Endothelial cell of umbilical vein (primary cell): ENCODE data around the gene DVL1.

Source experiments
- CTCF ChIP-seq, 2 donors: IDR thresholded peaks; 1 replicate in 1 of 2; 2 replicates in 1 of 2; pipeline ENCODE4 v1.5.1; 2011; ENCODE audit warnings: low read length in 2 of 2, mild to moderate bottlenecking in 2 of 2, moderate library complexity in 2 of 2, control low read depth in 1 of 2, inconsistent platforms in 1 of 2, low read depth in 1 of 2; ENCODE audit not compliant: insufficient read depth in 1 of 2; ENCODE audit errors: extremely low read depth in 1 of 2
- POLR2A ChIP-seq: IDR thresholded peaks from 2 replicates; pipeline ENCODE4 v1.6.1; 2012; ENCODE audit warnings: low read depth, mild to moderate bottlenecking, control low read depth, low read length
- POLR2AphosphoS5 ChIP-seq: IDR thresholded peaks from 2 replicates; pipeline ENCODE4 v1.6.1; 2012; ENCODE audit warnings: low read depth, mild to moderate bottlenecking, control low read depth, low read length, moderate library complexity; ENCODE audit not compliant: insufficient read depth

- TF ChIP-seq CTCF (IDR thresholded peaks at IDR 0.05; ENCODE audit: extremely low read depth in 1 of 2, insufficient read depth in 1 of 2, low read depth in 1 of 2, low read length in 2 of 2), result no peak
- TF ChIP-seq POLR2AphosphoS5, result no peak
- no peak for TF ChIP-seq POLR2A
Observed at GRCh38 chr1:1370771-1371300, 21.6 kb upstream of the DVL1 start.
